Panc1 (cell line): ENCODE results near the gene NOS2. TPM values are rescaled to one million over a fixed set of nuclear protein-coding genes. Genes with fewer than 3 reads are reported as not detected.
"Not testable (repeated sequence)": the region's sequence is repeated elsewhere in the genome, so short reads cannot be mapped to it uniquely, and the experiment has no call there.

Source experiments
- ATAC-seq: fragments of 200-7000 bp; cut with Tn5 transposase; 2 replicates; pipeline ENCODE4 v1.9.1; 2020; ENCODE audit warnings: mild to moderate bottlenecking, moderate library complexity
- BruUV-seq: library from RNA; stranded (reverse); fragments of 400-500 nt; replicated peaks from 2 replicates; lab custom pipeline; 2021; lab: Mats Ljungman, UMichigan
- CTCF ChIA-PET: fragments of 300-600 bp; sonication (Branson Sonifier 250); formaldehyde crosslinking; loops from one replicate; lab custom pipeline; 2022; ENCODE audit warnings: antibody characterized with exemption; lab: Charles Lee
- POLR2A ChIA-PET: fragments of 300-600 bp; sonication (Branson Sonifier 250); formaldehyde crosslinking; loops from one replicate; lab custom pipeline; 2022; ENCODE audit warnings: antibody characterized with exemption; lab: Charles Lee
- DNase-seq: peaks from one replicate; pipeline ENCODE4 v3.0.0-alpha.2; 2010; ENCODE audit warnings: low read depth, low spot score
- H3K27ac ChIP-seq: 2 replicates; pipeline ENCODE4 v1.5.1; 2011; ENCODE audit warnings: mild to moderate bottlenecking, low read length, inconsistent platforms
- H3K27me3 ChIP-seq: fragments of 200-500 bp; sonication (Bioruptor generic); 2 replicates; pipeline ENCODE4 v1.6.0; 2014; ENCODE audit warnings: low read length, inconsistent platforms; ENCODE audit not compliant: control insufficient read depth, insufficient read depth
- H3K36me3 ChIP-seq: fragments of 200-500 bp; sonication (Bioruptor generic); 2 replicates; pipeline ENCODE4 v1.5.1; 2014; ENCODE audit warnings: inconsistent platforms, mild to moderate bottlenecking, low read length, moderate library complexity; ENCODE audit not compliant: control insufficient read depth, insufficient read depth
- H3K4me1 ChIP-seq: 2 replicates; pipeline ENCODE4 v1.5.1; 2011; ENCODE audit warnings: inconsistent platforms, mild to moderate bottlenecking, low read length, moderate library complexity; ENCODE audit not compliant: control insufficient read depth, insufficient read depth
- H3K4me3 ChIP-seq, 2 experiments: 2 replicates each; pipeline ENCODE4 v1.5.1; 2011 to 2012; ENCODE audit warnings: low read depth in 2 of 2, low read length in 2 of 2, mild to moderate bottlenecking in 2 of 2, inconsistent platforms in 1 of 2, moderate library complexity in 1 of 2
- H3K9me3 ChIP-seq: fragments of 200-500 bp; sonication (Bioruptor generic); 2 replicates; pipeline ENCODE4 v1.5.1; 2014; ENCODE audit warnings: low read depth, mild to moderate bottlenecking, inconsistent platforms, low read length, moderate library complexity; ENCODE audit not compliant: control insufficient read depth, insufficient read depth
- CTCF ChIP-seq: fragments of 450-650 bp; IDR thresholded peaks from 2 replicates; pipeline ENCODE4 v1.5.1; 2017; ENCODE audit warnings: mild to moderate bottlenecking
- POLR2AphosphoS5 ChIP-seq: IDR thresholded peaks from 2 replicates; pipeline ENCODE4 v1.6.1; 2012; ENCODE audit warnings: mild to moderate bottlenecking, low read depth, low read length, moderate library complexity
- REST ChIP-seq, 2 experiments: IDR thresholded peaks; 2 replicates each; pipeline ENCODE4 v1.6.1; 2011 to 2012; ENCODE audit warnings: low read depth in 2 of 2, control low read depth in 1 of 2, low read length in 1 of 2, mild to moderate bottlenecking in 1 of 2, moderate library complexity in 1 of 2; ENCODE audit not compliant: insufficient read depth in 1 of 2
- SIN3A ChIP-seq: IDR thresholded peaks from 2 replicates; pipeline ENCODE4 v1.6.1; 2012; ENCODE audit warnings: low read depth, mild to moderate bottlenecking, low read length, moderate library complexity, borderline replicate concordance; ENCODE audit not compliant: insufficient read depth
- TCF7L2 ChIP-seq: IDR thresholded peaks from 2 replicates; pipeline ENCODE4 v1.6.1; 2011; ENCODE audit warnings: mild to moderate bottlenecking, low read depth, low read length, inconsistent platforms
- in situ Hi-C: cut with HindIII; loops from 2 replicates; pipeline ENCODE4 v1.10.0; 2016; ENCODE audit warnings: low sequenced_read_pairs, low pct_unique_long_range_greater_than_20kb
- intact Hi-C: fragments of 100-400 bp; cut with micrococcal nuclease; formaldehyde crosslinking; loops from one replicate; pipeline ENCODE4 v1.10.0; 2022; ENCODE audit not compliant: unreplicated experiment
- total RNA-seq: library from RNA; stranded (reverse); gene quantifications from one replicate; pipeline ENCODE4 v1.2.1, GENCODE V29; 2021; ENCODE audit not compliant: unreplicated experiment

NOS2 gene
- total RNA-seq, 1 experiment from 2014 or later, result 0.08 TPM

DNA sequence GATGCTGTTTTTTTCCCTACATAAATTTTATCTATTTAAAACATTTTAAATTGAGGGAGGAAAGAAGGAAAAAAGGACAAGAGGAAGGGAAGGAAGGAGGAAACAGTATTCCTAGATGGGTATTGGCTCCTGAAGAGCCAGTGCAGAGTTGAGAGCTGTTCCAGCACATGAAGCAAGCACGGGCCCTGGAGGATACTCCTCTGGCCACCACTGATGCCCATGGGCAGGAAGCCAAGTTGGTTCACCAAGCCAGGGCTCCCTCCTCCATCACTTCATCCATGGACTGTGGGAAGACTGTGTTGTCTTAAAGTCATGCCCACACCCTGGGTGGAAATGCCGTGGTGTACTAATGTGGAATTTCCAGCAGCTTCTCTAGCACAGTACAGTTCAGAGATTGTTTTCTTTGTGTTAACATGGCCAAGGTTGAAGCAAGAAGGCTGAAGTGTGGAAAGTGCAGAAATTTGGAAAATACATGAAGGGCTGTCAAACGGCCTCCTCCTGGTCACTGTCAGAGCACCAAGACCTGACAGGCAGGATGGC, 23.9 kb upstream of the NOS2 start:
- Histone ChIP-seq H3K27me3 (peaks cover 7% of the 10 kb centered on the region), H3K4me1 (no peaks in the 10 kb centered on the region), H3K9me3 (no peaks in the 10 kb centered on the region), H3K4me3 (no peak overlapping the region), H3K36me3 (no peaks in the 10 kb centered on the region), H3K27ac (no peak overlapping the region)
- CTCF ChIA-PET, result no interaction called here
- DNase-seq (no peak), ATAC-seq (no peak)
- BruUV-seq, result no TSS peak
- POLR2A ChIA-PET, result no interaction called here
- TF ChIP-seq TCF7L2 (no peak), POLR2AphosphoS5 (no peak), REST (IDR thresholded peaks at IDR 0.05; ENCODE audit: insufficient read depth in 1 of 2, low read depth in 2 of 2, low read length in 1 of 2) (no peak), CTCF (no peak), SIN3A (no peak)
- in situ Hi-C loops (no loop called here), intact Hi-C loops (no loop called here)

DNA sequence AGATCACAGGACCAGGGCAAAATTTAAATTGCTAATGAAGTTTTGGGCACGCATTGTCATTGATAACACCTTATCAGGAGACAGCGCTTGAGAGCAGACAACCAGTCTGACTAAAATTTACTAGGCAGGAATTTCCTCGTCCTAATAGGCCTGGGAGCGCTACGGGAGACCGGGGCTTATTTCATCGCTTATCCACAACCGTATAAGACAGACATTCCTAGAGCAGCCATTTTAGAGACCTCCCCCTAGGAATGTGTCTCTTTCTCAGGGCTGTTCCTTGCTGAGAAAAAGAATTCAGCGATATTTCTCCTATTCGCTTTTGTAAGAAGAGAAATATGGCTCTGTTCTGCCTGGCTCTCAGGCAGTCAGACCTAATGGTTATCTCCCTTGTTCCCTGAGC, 21.8 kb upstream of the NOS2 start:
- H3K9me3 ChIP-seq, H3K27me3 ChIP-seq, H3K36me3 ChIP-seq, H3K27ac ChIP-seq, BruUV-seq, H3K4me1 ChIP-seq, DNase-seq, H3K4me3 ChIP-seq, intact Hi-C loops, POLR2A ChIA-PET, CTCF ChIA-PET, in situ Hi-C loops, ATAC-seq: not testable (repeated sequence)

- no TSS peak for BruUV-seq
- Histone ChIP-seq H3K27ac (no peak overlapping the region), H3K4me1 (no peaks in the 10 kb centered on the region), H3K36me3 (no peaks in the 10 kb centered on the region), H3K4me3 (no peak overlapping the region), H3K9me3 (no peaks in the 10 kb centered on the region), H3K27me3 (no peaks in the 10 kb centered on the region)
- no peak for TF ChIP-seq CTCF
- no peak for TF ChIP-seq SIN3A
- no peak for TF ChIP-seq POLR2AphosphoS5
- no peak for TF ChIP-seq REST (IDR thresholded peaks at IDR 0.05; ENCODE audit: insufficient read depth in 1 of 2, low read depth in 2 of 2, low read length in 1 of 2)
- TF ChIP-seq TCF7L2, result no peak
- DNase-seq (no peak), ATAC-seq (no peak)
- ChIA-PET CTCF (no interaction called here), POLR2A (no interaction called here)
- in situ Hi-C loops, result no loop called here
- intact Hi-C loops, result no loop called here
Observed at GRCh38 chr17:27821318-27821717, 21.0 kb upstream of the NOS2 start.
